GM12878 (cell line): Measurements from ENCODE around the gene FLII. TPM values are rescaled to one million over a fixed set of nuclear protein-coding genes. Genes with fewer than 3 reads are reported as not detected.

ENCODE experiments used
- ATAC-seq: fragments of 200-7000 bp; cut with Tn5 transposase; 3 replicates; pipeline ENCODE4 v1.9.1; 2020; ENCODE audit warnings: mild to moderate bottlenecking, moderate library complexity
- BruUV-seq: library from RNA; stranded (reverse); fragments of 400-500 nt; replicated peaks from 2 replicates; lab custom pipeline; 2021; lab: Mats Ljungman, UMichigan
- CTCF ChIA-PET: fragments of 300-600 bp; sonication (Branson Sonifier 250); formaldehyde crosslinking; extraction: SDS; loops from one replicate; lab custom pipeline; 2021; ENCODE audit warnings: inconsistent platforms; lab: Yijun Ruan, JAX
- POLR2A ChIA-PET: fragments of 350-600 bp; formaldehyde crosslinking; extraction: SDS; loops from one replicate; lab custom pipeline; 2021; ENCODE audit warnings: inconsistent platforms; lab: Charles Lee
- RAD21 ChIA-PET: fragments of 300-600 bp; sonication (Branson Sonifier 250); formaldehyde crosslinking; loops from one replicate; lab custom pipeline; 2023; ENCODE audit warnings: antibody characterized with exemption; ENCODE audit not compliant: unreplicated experiment; lab: Charles Lee
- SMC1A ChIA-PET: fragments of 300-600 bp; sonication (Branson Sonifier 250); formaldehyde crosslinking; loops from one replicate; lab custom pipeline; 2023; ENCODE audit not compliant: unreplicated experiment, uncharacterized antibody; lab: Charles Lee
- DNase-seq: peaks from one replicate; pipeline ENCODE4 v3.0.0-alpha.2; 2011; ENCODE audit warnings: low read depth, low spot score
- FAIRE-seq: peaks from 3 replicates; lab custom pipeline; 2011; peaks lifted over from hg19 to GRCh38; lab: Jason Lieb, UNC
- H2AFZ ChIP-seq: 2 replicates; pipeline ENCODE4 v1.6.0; 2011; ENCODE audit warnings: low read depth, low read length, control low read depth; ENCODE audit not compliant: control insufficient read depth
- H3K27ac ChIP-seq: 2 replicates; pipeline ENCODE4 v1.5.1; 2011; ENCODE audit warnings: control low read depth; ENCODE audit not compliant: control insufficient read depth, insufficient read depth
- H3K27me3 ChIP-seq, 2 experiments: replicated peaks in 1 of 2; 2 replicates each; pipeline versions ENCODE4 v1.6.0 to v1.6.1; 2011; ENCODE audit warnings: low read length in 1 of 2; ENCODE audit not compliant: control insufficient read depth in 2 of 2, insufficient read depth in 2 of 2
- H3K36me3 ChIP-seq, 2 experiments: 2 replicates each; pipeline ENCODE4 v1.5.1; 2011; ENCODE audit warnings: low read length in 1 of 2; ENCODE audit not compliant: control insufficient read depth in 2 of 2, insufficient read depth in 2 of 2
- H3K4me1 ChIP-seq: 2 replicates; pipeline ENCODE4 v1.6.1; 2011; ENCODE audit warnings: mild to moderate bottlenecking, low read length, moderate library complexity, mixed read lengths; ENCODE audit not compliant: control insufficient read depth, insufficient read depth
- H3K4me2 ChIP-seq: 2 replicates; pipeline ENCODE4 v1.6.0; 2011; ENCODE audit warnings: control low read depth; ENCODE audit not compliant: control insufficient read depth, insufficient read depth
- H3K4me3 ChIP-seq: fragments of 200-600 bp; sonication (generic); 2 replicates; pipeline ENCODE4 v1.5.1; 2016
- H3K79me2 ChIP-seq: 2 replicates; pipeline ENCODE4 v1.6.0; 2011; ENCODE audit warnings: low read length; ENCODE audit not compliant: control insufficient read depth, insufficient read depth
- H3K9ac ChIP-seq: 2 replicates; pipeline ENCODE4 v1.8.0; 2011; ENCODE audit warnings: low read length, control low read depth, mixed read lengths; ENCODE audit not compliant: control insufficient read depth, insufficient read depth
- H3K9me3 ChIP-seq: replicated peaks from 3 replicates; pipeline ENCODE4 v1.5.1; 2011; ENCODE audit warnings: mild to moderate bottlenecking, low read length; ENCODE audit not compliant: control insufficient read depth, insufficient read depth
- H4K20me1 ChIP-seq: 2 replicates; pipeline ENCODE4 v1.6.0; 2011; ENCODE audit not compliant: control insufficient read depth, insufficient read depth
- GABPA ChIP-seq: IDR thresholded peaks from 2 replicates; pipeline ENCODE4 v1.6.1; 2014; ENCODE audit warnings: antibody characterized with exemption, low read depth, mild to moderate bottlenecking, inconsistent platforms
- POLR2AphosphoS2 ChIP-seq: IDR thresholded peaks from 2 replicates; pipeline ENCODE4 v1.6.1; 2011; ENCODE audit warnings: low read depth, mild to moderate bottlenecking, low read length, improper control_type of control experiment, moderate library complexity
- POLR2AphosphoS5 ChIP-seq: IDR thresholded peaks from 2 replicates; pipeline ENCODE4 v1.6.1; 2011; ENCODE audit warnings: mild to moderate bottlenecking, low read length, inconsistent platforms
- WGBS: methylation state at CpG from one replicate; pipeline ENCODE4 v1.1.6; 2016; ENCODE audit warnings: low lambda C conversion rate; ENCODE audit not compliant: insufficient replicate concordance, insufficient coverage; ENCODE audit errors: missing lambda C conversion rate; 5-methylcytosine and 5-hydroxymethylcytosine counted together
- in situ Hi-C: fragments of 300-500 bp; cut with MboI; formaldehyde crosslinking; loops from 9 replicates; pipeline ENCODE4 v1.14.3; 2018; ENCODE audit warnings: mixed read lengths
- intact Hi-C: fragments of 100-400 bp; cut with micrococcal nuclease; formaldehyde crosslinking; loops from one replicate; pipeline ENCODE4 v1.14.2; 2022; ENCODE audit not compliant: unreplicated experiment
- polyA plus RNA-seq, 11 experiments: library from polyadenylated mRNA; depleted of rRNA in 4 of 11; unstranded in 6 of 11; stranded (reverse) in 5 of 11; fragments of >200 nt; fragmentation: Nextera tagmentation in 4 of 11; fragmentation: Illumina TruSeq in 1 of 11; extraction: Ambion mirVana in 4 of 11; extraction: Trizol in 1 of 11; gene quantifications; 1 replicate in 1 of 11; 2 replicates in 10 of 11; pipeline versions ENCODE4 v1.2.1 to v1.2.3, GENCODE V29; 2011 to 2016; ENCODE audit warnings: inconsistent platforms in 2 of 11, missing spikeins in 2 of 11, low read depth in 1 of 11
- total RNA-seq, 4 experiments: library from RNA; depleted of rRNA in 3 of 4; stranded (reverse); fragments of >200 nt in 3 of 4; fragmentation: Illumina TruSeq in 1 of 4; extraction: Trizol in 1 of 4; gene quantifications; 2 replicates each; pipeline versions ENCODE4 v1.2.1 to v1.2.3, GENCODE V29; 2013 to 2021
- TF ChIP-seq, protein P1 (sequence below): IDR thresholded peaks from 2 replicates; pipeline ENCODE4 v1.6.1; 2012; ENCODE audit warnings: improper control_type of control experiment, low read depth, low read length; ENCODE audit not compliant: insufficient replicate concordance
- TF ChIP-seq, protein P2 (sequence below): fragments of 450-650 bp; conservative IDR thresholded peaks from 2 replicates; pipeline ENCODE4 v1.6.1; 2017; ENCODE audit warnings: mild to moderate bottlenecking, moderate library complexity

Gene FLII
- total and polyA plus RNA-seq, 10 of the 15 experiments (the other 5 are each of a cell fraction or from before 2014, with no cell fraction given), result 22.2 to 200 (median 121) TPM

DNA sequence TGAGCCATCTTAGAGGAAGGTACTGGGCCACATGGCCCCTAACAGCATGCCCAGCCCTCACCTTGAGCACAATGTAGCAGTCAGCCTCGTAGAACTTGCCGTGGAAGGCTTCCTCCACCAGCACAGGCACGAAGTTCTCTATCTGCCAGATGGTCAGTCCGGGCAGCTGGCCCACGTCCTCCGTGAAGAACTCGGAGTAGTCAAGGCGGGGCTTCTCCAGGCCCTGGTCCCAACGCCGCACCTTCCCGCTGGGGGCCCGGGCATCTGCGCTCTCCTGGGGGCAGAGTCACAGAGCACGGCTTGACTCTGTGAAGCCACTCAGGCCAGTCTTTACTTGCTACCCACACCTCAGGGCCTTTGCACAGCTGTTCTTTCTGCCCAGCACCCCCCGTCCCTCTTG, 7.3 kb downstream of the FLII start:
- H3K27me3 ChIP-seq, result no peaks in the 10 kb centered on the region
- POLR2A ChIA-PET, result no interaction called here
- 85% methylated on average over 15 of the region's 15 CpGs for WGBS
- no peak overlapping the region for H3K4me3 ChIP-seq
- no peak for FAIRE-seq
- no peak overlapping the region for H2AFZ ChIP-seq
- no peaks in the 10 kb centered on the region for H3K79me2 ChIP-seq
- in situ Hi-C loops (no loop called here), intact Hi-C loops (no loop called here)
- H3K4me2 ChIP-seq, result no peak overlapping the region
- peaks cover 11 to 35% of the 10 kb centered on the region in 2 experiments for H3K36me3 ChIP-seq
- no peak for ATAC-seq
- TF ChIP-seq GABPA, result no peak
- TF ChIP-seq POLR2AphosphoS2, result no peak
- TF ChIP-seq POLR2AphosphoS5, result no peak
- TF ChIP-seq, protein P1, sequence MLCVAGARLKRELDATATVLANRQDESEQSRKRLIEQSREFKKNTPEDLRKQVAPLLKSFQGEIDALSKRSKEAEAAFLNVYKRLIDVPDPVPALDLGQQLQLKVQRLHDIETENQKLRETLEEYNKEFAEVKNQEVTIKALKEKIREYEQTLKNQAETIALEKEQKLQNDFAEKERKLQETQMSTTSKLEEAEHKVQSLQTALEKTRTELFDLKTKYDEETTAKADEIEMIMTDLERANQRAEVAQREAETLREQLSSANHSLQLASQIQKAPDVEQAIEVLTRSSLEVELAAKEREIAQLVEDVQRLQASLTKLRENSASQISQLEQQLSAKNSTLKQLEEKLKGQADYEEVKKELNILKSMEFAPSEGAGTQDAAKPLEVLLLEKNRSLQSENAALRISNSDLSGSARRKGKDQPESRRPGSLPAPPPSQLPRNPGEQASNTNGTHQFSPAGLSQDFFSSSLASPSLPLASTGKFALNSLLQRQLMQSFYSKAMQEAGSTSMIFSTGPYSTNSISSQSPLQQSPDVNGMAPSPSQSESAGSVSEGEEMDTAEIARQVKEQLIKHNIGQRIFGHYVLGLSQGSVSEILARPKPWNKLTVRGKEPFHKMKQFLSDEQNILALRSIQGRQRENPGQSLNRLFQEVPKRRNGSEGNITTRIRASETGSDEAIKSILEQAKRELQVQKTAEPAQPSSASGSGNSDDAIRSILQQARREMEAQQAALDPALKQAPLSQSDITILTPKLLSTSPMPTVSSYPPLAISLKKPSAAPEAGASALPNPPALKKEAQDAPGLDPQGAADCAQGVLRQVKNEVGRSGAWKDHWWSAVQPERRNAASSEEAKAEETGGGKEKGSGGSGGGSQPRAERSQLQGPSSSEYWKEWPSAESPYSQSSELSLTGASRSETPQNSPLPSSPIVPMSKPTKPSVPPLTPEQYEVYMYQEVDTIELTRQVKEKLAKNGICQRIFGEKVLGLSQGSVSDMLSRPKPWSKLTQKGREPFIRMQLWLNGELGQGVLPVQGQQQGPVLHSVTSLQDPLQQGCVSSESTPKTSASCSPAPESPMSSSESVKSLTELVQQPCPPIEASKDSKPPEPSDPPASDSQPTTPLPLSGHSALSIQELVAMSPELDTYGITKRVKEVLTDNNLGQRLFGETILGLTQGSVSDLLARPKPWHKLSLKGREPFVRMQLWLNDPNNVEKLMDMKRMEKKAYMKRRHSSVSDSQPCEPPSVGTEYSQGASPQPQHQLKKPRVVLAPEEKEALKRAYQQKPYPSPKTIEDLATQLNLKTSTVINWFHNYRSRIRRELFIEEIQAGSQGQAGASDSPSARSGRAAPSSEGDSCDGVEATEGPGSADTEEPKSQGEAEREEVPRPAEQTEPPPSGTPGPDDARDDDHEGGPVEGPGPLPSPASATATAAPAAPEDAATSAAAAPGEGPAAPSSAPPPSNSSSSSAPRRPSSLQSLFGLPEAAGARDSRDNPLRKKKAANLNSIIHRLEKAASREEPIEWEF, result no peak
- TF ChIP-seq, protein P2, sequence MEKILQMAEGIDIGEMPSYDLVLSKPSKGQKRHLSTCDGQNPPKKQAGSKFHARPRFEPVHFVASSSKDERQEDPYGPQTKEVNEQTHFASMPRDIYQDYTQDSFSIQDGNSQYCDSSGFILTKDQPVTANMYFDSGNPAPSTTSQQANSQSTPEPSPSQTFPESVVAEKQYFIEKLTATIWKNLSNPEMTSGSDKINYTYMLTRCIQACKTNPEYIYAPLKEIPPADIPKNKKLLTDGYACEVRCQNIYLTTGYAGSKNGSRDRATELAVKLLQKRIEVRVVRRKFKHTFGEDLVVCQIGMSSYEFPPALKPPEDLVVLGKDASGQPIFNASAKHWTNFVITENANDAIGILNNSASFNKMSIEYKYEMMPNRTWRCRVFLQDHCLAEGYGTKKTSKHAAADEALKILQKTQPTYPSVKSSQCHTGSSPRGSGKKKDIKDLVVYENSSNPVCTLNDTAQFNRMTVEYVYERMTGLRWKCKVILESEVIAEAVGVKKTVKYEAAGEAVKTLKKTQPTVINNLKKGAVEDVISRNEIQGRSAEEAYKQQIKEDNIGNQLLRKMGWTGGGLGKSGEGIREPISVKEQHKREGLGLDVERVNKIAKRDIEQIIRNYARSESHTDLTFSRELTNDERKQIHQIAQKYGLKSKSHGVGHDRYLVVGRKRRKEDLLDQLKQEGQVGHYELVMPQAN, result no peak
- no peaks in the 10 kb centered on the region for H4K20me1 ChIP-seq
- no peak for DNase-seq
- RAD21 ChIA-PET, result no interaction called here
- H3K9ac ChIP-seq, result no peak overlapping the region
- CTCF ChIA-PET, result no interaction called here
- SMC1A ChIA-PET, result no interaction called here
- H3K9me3 ChIP-seq, result no peaks in the 10 kb centered on the region
- no peak overlapping the region for H3K27ac ChIP-seq
- no TSS peak for BruUV-seq
- no peaks in the 10 kb centered on the region for H3K4me1 ChIP-seq
